BE2C (cell line): Measurements from ENCODE around the gene MDM4.

ENCODE experiments used
- DNase-seq: peaks from one replicate; pipeline ENCODE4 v3.0.0-alpha.2; 2020
- H3K27me3 ChIP-seq: fragments of 250-450 bp; sonication (Bioruptor Pico); 2 replicates; pipeline ENCODE4 v1.5.1; 2020; ENCODE audit warnings: mild to moderate bottlenecking
- H3K36me3 ChIP-seq: fragments of 250-450 bp; sonication (Bioruptor Pico); 2 replicates; pipeline ENCODE4 v1.5.1; 2020; ENCODE audit warnings: mild to moderate bottlenecking
- H3K4me1 ChIP-seq: fragments of 250-450 bp; sonication (Bioruptor Pico); 2 replicates; pipeline ENCODE4 v1.5.1; 2020
- H3K4me3 ChIP-seq: 2 replicates; pipeline ENCODE4 v1.5.1; 2011; ENCODE audit warnings: low read depth, low read length
- H3K9me3 ChIP-seq: fragments of 250-450 bp; sonication (Bioruptor Pico); 2 replicates; pipeline ENCODE4 v1.5.1; 2020
- CTCF ChIP-seq: IDR thresholded peaks from 2 replicates; pipeline ENCODE4 v1.5.1; 2012; ENCODE audit warnings: mild to moderate bottlenecking, low read depth, low read length

The MDM4 gene

DNA sequence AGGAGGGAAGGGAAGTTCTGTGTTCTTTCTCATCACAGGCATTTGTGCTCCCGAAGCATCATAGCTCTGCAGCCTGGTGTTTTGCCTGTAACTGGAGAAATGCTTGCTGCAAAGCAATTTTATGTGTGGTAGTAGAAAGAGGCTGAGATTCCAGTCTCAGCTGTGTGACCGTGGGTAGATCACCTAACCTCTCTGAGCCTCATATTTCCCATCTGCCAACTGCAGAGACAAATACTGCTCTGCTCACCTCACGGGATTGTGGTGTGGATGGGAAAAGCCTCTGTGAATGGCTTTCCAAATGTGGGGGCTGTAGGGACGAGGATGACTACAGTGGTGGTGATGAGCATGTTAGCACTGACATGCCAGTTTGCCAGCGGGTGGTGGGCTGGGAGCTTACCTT is 84.0 kb downstream of the MDM4 start:
- Histone ChIP-seq H3K36me3 (no peaks in the 10 kb centered on the region), H3K27me3 (no peaks in the 10 kb centered on the region), H3K9me3 (no peaks in the 10 kb centered on the region), H3K4me3 (no peak overlapping the region), H3K4me1 (peaks cover 7% of the 10 kb centered on the region)
- TF ChIP-seq CTCF: no peak
- no peak for DNase-seq

DNA sequence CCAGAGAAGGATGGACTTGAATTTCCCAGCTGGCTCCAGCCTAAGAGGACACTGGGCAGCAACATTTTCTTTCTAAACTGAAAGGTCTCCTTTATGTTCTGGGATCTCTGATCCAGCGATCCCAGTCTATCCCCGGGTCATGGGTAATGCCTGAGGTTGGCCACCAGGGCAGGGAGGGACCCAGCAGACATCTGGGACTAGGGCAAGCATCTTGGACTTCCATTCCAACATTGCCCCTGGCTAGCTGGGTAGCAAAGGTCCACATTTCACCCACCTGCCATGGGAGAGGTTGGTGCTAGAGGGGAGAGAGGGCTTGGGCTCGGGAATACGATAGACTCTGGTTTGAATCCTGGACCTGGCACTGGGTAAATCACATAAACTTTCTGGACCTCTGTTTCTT is 84.8 kb downstream of the MDM4 start:
- TF ChIP-seq CTCF: peak; percentile 50
- Histone ChIP-seq H3K4me3 (no peak overlapping the region), H3K4me1 (peaks cover 7% of the 10 kb centered on the region), H3K9me3 (no peaks in the 10 kb centered on the region), H3K36me3 (no peaks in the 10 kb centered on the region), H3K27me3 (no peaks in the 10 kb centered on the region)
- DNase-seq: no peak

DNA sequence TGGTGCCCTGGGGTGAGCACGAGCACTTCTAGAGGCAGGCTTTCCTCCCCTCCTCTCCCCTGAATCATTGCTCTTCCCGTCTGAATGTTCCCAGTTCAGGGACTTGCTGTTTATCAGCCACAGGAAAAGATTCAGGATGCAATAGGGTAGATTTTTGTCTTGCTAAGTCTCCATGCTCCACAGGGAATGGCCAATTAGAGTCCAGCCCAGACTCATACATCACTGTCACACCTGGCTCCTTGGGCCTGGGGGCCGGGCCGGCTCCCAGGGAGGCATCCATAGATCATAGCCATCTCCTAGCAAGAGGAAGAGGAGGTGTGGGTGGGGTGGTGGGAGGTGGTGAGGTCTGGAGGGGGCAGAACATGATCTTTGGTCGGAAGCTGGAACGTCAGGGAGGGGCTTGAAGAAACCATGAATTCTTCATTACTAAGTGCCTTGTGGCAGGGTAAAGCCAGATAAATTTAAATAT is 85.9 kb downstream of the MDM4 start:
- peak; percentile 45 for DNase-seq
- no peaks in the 10 kb centered on the region for H3K9me3 ChIP-seq
- TF ChIP-seq CTCF: no peak
- H3K4me1 ChIP-seq: peaks cover 7% of the 10 kb centered on the region
- H3K27me3 ChIP-seq: no peaks in the 10 kb centered on the region
- no peak overlapping the region for H3K4me3 ChIP-seq
- no peaks in the 10 kb centered on the region for H3K36me3 ChIP-seq

DNA sequence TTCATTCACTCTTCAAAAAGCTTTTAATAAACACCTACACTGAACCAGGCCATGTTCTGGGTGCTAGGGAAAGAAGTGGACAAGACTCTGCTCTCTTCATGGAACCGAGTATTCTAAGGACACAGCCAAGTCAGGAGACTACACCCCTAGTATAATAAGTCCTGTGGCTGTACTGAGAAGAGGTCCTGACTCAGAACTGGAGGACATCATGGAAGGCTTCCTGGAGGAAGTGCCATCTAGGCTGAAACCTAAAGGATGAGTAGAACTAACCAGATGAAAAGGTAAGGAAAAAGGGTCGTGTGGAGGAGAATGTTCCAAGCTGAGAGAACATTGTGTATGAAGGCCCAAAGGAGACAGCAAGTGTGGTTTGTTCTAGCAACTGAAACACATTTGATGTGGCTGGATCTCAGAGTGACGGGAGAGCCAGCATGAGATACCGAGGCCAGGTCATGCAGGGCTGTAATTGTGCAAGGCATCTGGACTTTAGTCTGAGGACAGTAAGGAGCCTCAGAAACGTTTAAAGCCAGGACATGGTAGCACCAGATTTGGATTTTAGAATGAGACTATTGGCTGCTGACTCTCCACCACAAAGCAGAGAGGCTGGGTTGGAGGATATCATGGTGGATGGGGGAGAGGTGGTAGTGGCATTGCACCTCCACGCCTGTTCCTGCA is 86.8 kb downstream of the MDM4 start:
- no peak overlapping the region for H3K4me3 ChIP-seq
- no peak for TF ChIP-seq CTCF

DNA sequence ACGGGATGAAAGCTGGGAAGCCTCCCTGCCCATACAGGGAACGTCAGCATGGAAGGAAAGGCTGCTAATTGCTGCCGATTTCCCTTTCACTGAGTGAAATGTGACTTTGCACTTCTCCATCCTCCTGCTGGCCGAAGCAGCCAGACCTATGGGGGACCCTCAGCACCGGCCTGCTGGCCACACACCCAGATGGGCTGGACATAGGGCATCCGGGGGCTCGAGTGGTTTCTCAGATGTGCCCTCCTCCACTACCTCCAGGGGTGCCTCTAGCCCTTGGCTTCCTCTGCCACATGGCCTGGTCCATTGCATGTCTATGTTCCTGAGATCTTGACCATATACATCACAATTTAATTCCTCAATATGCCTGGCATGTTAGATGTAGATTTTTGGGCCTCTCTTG is 89.6 kb downstream of the MDM4 start:
- Histone ChIP-seq H3K36me3 (no peaks in the 10 kb centered on the region), H3K27me3 (no peaks in the 10 kb centered on the region), H3K9me3 (no peaks in the 10 kb centered on the region), H3K4me1 (peaks cover 7% of the 10 kb centered on the region), H3K4me3 (no peak overlapping the region)
- TF ChIP-seq CTCF: no peak
- no peak for DNase-seq

More for the DNA sequence above, 86.8 kb downstream of the MDM4 start:
- DNase-seq: no peak
- H3K4me1 ChIP-seq: peaks cover 7% of the 10 kb centered on the region
- H3K27me3 ChIP-seq: no peaks in the 10 kb centered on the region
- H3K9me3 ChIP-seq: no peaks in the 10 kb centered on the region
- H3K36me3 ChIP-seq: no peaks in the 10 kb centered on the region
